Mesangial cell (primary cell): ENCODE results near the gene OXER1. TPM values are rescaled to one million over a fixed set of nuclear protein-coding genes. Genes with fewer than 3 reads are reported as not detected.

Experiments used
- total RNA-seq: library from RNA; depleted of rRNA; stranded (reverse); fragments of >200 nt; gene quantifications from 2 replicates; pipeline ENCODE4 v1.2.3, GENCODE V29; 2015

OXER1 gene, protein sequence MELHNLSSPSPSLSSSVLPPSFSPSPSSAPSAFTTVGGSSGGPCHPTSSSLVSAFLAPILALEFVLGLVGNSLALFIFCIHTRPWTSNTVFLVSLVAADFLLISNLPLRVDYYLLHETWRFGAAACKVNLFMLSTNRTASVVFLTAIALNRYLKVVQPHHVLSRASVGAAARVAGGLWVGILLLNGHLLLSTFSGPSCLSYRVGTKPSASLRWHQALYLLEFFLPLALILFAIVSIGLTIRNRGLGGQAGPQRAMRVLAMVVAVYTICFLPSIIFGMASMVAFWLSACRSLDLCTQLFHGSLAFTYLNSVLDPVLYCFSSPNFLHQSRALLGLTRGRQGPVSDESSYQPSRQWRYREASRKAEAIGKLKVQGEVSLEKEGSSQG
- total RNA-seq, result 0.13 and 0.16 TPM in 2 replicates

DNA sequence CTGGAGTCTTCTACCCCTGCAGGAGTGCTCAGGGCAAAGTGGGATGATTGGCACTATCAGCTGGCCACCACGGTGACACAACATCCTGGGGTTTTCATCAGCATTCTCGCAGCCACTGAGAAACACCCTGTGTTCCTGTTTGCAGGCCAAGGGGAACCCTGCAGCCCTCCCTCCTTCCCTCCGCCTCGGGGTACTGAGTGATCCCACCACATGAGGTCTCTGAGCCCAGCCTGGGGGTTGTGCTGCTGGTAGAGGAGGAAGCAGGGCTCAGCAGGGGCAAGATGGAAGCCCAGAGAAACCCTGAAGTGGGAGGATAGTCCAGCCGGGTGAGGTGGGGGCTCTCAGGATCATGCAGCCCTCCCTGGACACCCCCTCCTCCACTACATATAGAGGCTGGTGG, at the start of gene OXER1:
OXER1 (minus strand) TSS at position 40 of the 400 bp plus-strand sequence. CDS start 73 bp downstream, outside the sequence.

GRCh38 chr2:42792583-42793333, 28.8 kb upstream of the OXER1 start, which contains the start of gene HAAO:
HAAO (minus strand) TSS chr2:42792583; CDS start chr2:42792536, 47 bp downstream.

Other genes with a start within 250 kb of the OXER1 start
- 17.4 and 29.8 TPM in 2 replicates for gene MTA3, start 195.5 kb downstream of the OXER1 start, total RNA-seq
- 0.33 and 1.9 TPM in 2 replicates for gene HAAO, start 28.4 kb upstream of the OXER1 start, total RNA-seq